LNCAP (cell line): Measurements from ENCODE around the gene LAMA3.

ENCODE experiments used
- TF ChIP-seq, protein P1 (sequence below): fragments of 450-650 bp; IDR thresholded peaks from 2 replicates; pipeline ENCODE4 v1.5.1; 2017; ENCODE audit warnings: mild to moderate bottlenecking

Gene LAMA3

DNA sequence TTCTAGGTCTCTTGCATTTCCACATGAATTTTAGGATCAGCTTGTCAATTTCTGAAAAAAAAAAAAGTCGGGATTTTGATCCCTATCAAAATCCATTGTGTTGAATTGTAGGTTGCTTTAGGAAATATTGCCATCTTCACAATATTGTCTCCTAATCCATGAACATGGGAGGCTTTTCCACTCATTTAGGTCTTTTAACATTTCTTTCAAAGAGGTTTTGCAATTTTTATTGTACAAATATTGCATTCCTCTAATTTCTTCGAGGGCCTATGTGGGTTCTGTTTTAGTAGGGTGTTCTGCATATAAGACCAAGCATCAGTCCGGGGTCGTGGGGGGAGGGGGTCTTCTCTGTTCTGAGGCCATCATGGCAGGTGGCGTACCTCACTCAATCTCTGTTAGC, 725 bp upstream of the LAMA3 start:
- TF ChIP-seq, protein P1, sequence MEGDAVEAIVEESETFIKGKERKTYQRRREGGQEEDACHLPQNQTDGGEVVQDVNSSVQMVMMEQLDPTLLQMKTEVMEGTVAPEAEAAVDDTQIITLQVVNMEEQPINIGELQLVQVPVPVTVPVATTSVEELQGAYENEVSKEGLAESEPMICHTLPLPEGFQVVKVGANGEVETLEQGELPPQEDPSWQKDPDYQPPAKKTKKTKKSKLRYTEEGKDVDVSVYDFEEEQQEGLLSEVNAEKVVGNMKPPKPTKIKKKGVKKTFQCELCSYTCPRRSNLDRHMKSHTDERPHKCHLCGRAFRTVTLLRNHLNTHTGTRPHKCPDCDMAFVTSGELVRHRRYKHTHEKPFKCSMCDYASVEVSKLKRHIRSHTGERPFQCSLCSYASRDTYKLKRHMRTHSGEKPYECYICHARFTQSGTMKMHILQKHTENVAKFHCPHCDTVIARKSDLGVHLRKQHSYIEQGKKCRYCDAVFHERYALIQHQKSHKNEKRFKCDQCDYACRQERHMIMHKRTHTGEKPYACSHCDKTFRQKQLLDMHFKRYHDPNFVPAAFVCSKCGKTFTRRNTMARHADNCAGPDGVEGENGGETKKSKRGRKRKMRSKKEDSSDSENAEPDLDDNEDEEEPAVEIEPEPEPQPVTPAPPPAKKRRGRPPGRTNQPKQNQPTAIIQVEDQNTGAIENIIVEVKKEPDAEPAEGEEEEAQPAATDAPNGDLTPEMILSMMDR, result no peak

DNA sequence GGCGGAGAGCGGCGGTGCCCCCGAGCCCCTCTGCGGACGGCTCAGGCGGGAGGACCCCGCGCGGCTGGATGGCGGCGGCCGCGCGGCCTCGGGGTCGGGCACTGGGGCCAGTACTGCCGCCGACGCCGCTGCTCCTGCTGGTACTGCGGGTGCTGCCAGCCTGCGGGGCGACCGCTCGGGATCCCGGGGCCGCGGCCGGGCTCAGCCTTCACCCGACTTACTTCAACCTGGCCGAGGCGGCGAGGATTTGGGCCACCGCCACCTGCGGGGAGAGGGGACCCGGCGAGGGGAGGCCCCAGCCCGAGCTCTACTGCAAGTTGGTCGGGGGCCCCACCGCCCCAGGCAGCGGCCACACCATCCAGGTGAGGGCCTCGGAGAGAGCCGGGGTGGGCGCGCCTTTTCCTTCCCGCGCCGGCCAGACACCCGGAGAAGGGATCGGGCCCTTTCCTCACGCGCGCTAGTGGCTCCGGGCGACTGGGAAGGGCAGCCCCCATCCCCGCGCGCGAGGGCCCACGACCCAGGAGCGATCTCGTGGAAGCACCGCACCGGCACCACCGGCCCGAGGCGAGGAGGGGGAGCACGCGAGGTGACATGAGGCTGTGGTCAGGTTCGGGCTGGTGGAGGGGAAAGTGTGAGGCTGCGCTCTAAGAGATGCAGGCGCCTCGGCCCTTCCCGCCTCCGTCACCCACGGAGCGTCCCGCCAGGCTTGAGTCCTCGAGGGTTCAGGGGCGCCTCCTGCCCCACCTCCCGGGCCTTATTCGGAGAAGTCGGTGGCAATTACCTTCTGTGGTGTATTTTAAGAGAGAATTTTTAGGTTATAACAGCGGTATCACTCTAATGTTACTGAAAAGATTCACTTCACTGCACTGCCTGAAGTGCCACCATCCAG, 607 bp downstream of the LAMA3 start:
- TF ChIP-seq, protein P1, result no peak

DNA sequence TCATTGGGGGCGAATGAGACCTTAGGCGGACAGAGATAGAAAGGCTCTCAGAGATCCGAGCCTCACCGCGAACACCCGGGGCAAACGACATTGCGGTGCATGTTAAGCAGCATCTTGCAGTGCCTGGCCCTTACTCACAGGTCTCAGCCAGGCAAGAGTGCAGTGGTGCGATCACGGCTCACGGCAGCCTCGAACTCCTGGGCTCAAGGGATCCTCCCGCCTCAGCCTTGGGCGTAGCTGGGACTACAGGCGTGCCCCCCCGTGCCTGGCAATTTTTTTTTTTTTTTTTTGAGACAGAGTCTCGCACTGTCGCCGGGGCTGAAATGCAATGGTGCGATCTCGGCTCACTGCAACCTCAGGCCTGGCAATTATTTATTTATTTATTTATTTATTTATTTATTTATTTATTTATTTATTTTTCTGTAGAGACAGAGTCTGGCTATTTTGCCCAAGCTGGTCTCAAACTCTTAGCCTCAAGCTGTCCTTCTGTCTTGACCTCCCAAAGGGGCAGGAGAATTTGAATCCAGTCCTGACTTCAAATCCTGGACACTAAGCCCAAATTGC, 1.3 kb downstream of the LAMA3 start:
- TF ChIP-seq, protein P1, result no peak

DNA sequence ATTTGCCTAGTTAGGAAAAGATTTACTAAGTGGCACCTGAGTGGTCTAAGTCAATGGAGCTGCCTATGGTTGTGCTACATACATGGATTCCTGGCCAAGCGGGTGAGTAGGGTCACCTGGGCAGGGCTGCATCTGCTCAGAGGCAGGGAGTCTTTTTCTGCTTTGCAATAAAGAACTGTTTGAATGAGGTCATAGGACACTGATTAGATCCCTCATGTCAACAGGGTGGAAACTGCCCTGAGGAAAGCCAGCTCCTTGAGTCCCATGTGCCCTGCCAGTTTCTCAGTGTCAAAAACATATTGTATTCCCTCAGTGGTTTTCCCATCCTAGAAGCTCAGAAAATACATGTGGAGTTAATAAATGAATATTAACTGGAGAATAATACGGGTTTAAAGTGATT, 4.6 kb downstream of the LAMA3 start:
- TF ChIP-seq, protein P1, result no peak

DNA sequence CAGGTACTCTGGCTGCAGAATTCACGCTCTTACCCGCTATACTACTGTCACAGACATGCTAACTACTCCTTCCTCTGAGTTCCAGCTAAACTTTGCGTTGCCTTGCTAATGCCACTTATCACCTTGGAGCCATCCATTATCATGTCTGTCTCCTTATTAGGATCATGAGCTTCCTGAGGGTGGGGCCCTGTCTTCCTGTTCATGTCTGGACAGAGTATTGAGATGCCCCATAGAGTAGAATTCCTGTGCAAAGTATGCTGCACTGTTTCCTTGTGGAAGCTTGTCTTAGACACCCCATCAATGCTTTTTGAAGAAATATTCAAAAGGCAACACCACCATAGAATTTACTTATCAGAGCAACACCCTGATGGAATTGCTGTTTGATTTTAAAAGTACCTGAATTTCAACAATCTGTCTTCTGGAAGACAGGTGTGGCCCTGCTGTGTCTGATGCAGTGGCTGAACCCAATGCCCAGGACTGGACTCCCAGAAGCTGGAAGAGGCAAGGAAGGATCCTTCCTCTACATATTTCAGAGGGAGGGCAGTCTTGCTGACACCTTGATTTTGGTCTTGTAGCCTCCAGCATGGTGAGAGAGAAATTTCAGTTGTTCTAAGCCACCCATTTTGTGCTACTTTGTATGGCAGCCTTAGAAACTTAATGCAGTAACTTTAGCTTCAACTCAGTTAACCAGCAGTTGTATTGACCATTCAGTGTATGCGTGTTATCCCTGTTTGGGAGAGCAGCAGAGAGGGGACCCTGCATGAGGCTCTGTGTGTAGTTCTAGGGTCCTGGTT, 5.6 kb downstream of the LAMA3 start:
- TF ChIP-seq, protein P1, result no peak

DNA sequence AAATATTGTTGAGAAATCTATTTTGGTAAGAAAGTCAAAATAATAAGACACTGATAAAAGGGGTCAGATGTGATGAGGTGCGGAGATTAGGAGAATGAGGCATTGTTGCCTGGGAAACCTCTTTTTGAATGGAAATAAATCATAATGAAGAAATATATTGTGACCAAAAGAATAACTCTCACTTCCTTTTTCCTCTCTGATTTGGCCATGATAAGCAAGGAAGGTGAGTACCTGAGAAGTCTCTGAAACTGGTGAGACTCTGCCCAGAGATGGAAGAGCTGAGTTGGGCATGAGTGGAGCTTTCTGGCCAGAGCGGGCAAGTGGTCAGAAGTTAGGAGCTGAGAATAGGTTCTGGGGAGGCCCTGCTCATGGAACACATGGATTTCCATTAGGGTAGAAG, 11.8 kb downstream of the LAMA3 start:
- TF ChIP-seq, protein P1, result no peak

DNA sequence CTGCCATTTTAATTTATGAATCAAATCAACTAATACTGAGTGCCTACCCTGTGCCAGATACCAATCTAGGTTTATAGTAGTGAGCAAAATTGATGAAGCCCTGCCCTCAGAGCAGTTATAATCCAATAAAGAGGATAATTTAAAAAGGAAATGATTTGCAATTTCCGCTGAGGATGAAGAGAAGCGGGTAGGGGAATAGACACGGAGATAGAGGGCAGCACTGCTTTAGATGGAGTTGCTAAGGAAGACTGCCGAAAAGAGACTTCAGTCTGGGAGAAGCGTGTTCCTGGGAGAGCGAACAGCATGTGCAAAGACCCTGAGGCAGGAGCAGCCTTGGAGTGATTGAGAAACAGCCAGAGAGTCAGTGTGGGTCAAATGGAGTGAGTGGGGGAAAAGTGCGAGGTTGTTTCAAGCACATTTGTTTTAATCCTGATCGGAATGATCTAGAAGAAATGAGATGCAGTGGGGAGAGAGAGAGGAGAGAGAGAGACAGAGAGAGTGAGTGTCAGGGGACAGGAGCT, 12.4 kb downstream of the LAMA3 start:
- TF ChIP-seq, protein P1, result no peak
